WI38 (cell line): Measurements from ENCODE around the gene STAT5A.

Experiments used
- H3K4me3 ChIP-seq: 2 replicates; pipeline ENCODE4 v1.5.1; 2011; ENCODE audit warnings: low read depth, mild to moderate bottlenecking, control low read depth, low read length
- TF ChIP-seq, protein P1 (sequence below): IDR thresholded peaks from 2 replicates; pipeline ENCODE4 v1.5.1; 2012; ENCODE audit warnings: low read depth, mild to moderate bottlenecking, control low read depth, low read length

STAT5A gene

GRCh38 chr17:42312035-42312284, 23.7 kb downstream of the STAT5A start:
- H3K4me3 ChIP-seq = no peak overlapping the region
- TF ChIP-seq, protein P1, sequence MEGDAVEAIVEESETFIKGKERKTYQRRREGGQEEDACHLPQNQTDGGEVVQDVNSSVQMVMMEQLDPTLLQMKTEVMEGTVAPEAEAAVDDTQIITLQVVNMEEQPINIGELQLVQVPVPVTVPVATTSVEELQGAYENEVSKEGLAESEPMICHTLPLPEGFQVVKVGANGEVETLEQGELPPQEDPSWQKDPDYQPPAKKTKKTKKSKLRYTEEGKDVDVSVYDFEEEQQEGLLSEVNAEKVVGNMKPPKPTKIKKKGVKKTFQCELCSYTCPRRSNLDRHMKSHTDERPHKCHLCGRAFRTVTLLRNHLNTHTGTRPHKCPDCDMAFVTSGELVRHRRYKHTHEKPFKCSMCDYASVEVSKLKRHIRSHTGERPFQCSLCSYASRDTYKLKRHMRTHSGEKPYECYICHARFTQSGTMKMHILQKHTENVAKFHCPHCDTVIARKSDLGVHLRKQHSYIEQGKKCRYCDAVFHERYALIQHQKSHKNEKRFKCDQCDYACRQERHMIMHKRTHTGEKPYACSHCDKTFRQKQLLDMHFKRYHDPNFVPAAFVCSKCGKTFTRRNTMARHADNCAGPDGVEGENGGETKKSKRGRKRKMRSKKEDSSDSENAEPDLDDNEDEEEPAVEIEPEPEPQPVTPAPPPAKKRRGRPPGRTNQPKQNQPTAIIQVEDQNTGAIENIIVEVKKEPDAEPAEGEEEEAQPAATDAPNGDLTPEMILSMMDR = no peak

DNA sequence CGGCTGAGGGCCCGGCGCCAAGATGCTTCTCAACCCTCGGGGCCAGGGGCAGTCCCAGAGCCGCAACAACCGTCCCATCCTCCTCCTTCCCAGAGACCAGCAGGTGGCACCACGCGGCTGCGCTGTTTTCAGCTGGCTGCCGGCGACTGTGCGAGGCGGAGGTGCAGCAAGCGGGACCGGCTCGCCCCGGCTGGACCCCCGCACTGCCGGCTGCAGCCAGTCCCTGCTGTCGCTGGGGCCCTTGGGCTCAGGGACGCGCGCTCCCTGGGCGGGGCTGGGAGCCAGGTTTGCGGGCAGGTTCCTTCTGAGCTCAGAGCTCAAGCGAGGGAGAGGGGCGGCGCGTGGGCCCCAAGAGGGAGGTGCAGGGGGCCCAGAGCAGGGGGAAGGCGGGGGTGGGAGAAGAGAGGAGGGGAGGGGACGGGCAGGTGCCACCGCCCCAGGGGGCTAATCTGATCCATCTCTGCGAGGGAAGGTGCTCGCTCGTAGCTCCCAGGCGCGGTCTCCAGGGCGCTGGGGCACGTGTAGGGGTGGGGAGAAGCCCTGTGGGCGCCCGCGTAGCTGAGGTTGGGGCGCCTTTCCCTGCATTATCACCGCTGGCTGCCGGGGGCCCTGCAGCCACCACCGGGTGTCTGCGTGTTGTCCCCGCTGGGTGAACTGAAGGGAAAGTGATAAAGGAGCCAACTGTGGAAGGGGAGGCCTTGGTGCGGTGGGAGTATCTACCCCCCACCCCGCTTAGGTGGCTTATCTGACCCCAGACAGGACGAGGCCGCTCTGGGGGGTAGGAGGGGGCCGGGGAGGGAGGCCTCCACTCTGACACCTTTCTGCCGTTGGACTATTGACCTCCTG, 24.2 kb downstream of the STAT5A start:
- H3K4me3 ChIP-seq = no peak overlapping the region
- TF ChIP-seq, protein P1 = peak; percentile 42; the same call in 1 of the 2 replicates

DNA sequence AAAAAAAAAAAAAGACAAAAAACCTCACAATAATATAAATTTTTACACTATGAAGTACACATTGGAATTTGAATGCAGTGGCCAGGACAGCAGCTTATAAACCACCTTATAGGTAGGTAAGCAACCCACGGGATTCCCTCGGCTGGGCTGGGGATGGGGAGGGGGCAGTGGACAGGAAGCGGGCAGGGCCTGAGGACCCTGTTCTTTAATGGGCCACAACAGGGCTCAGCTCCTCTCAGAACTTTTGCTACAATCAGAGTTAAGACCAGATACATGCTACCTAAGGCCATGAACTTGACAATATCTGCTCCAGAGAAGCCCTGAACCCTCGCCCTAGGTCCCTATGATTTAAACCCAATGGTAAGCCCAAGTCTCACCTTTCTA, 25.1 kb downstream of the STAT5A start:
- no peak overlapping the region for H3K4me3 ChIP-seq
- TF ChIP-seq, protein P1 = no peak

DNA sequence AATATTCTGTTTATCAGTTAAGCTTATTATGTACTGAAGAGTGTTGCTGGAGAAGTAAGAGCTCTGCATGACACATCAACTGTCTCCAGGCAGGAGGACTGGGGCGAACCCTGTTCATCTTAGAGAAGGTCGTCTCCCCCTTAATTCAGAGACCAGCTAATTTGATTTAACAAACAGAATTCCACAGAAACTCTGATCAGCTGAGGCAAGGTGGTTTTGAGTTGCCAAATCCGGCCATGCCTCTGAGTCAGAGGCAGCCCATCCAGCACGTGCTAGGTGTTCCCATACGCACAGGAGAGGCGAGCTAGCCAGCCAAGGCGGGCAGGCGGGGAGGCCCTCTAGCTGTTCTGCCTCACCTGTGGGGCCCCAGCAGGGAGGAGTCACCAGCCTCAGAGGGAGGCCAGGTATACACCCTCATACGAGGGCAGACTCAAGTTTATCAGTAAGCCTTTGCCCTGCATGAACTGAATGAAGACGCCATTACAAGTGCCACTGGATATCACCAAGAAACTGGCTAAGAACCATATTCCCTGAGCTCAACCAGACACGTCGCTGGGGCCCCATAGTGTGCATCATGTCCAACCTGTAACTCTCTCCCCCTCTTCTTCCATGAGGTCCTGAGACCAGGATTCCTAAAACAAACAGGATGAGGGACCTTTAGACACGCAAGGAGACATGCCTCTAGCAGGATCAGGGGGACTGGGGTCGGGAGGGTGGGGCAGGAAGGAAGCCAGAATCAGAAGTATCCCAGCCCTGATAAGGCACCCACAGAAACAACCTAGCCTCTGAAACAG, 25.7 kb downstream of the STAT5A start:
- H3K4me3 ChIP-seq = no peak overlapping the region
- TF ChIP-seq, protein P1 = no peak

- H3K4me3 ChIP-seq = no peak overlapping the region
- TF ChIP-seq, protein P1 = no peak
These were observed 27.3 kb downstream of the STAT5A start for GRCh38 chr17:42315402-42316156.

DNA sequence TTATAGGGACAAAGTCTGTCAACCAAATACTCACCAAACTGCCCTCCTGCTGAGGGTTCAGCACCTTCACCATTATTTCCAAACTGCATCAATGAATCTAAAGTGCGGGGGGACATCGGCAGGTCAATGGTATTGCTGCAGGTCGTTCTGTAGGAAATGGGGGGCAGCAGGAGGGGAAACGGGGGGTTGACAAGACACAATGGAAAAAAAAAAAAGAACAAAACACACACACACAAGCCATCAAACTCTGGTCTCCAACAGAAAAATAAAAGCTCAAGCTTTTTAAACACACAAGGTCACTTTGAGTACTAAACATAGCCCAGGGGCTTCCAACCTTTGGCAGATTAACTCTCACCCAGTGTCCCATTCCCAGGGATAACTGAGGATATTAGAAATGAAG, 28.5 kb downstream of the STAT5A start:
- H3K4me3 ChIP-seq = no peak overlapping the region
- TF ChIP-seq, protein P1 = no peak
